ENCODE measurements around the gene REPS2. TPM values are rescaled to one million over a fixed set of nuclear protein-coding genes. Genes with fewer than 3 reads are reported as not detected.

The REPS2 gene
- total and polyA plus RNA-seq, 3 experiments from 2014 or later = 0.02 to 0.49 (median 0.11) TPM

GRCh38 chrX:17072301-17072700 is 125.8 kb downstream of the REPS2 start:
- ChIA-PET CTCF (no interaction called here), POLR2A (no interaction called here)
- no peak overlapping the region for H3K27ac ChIP-seq (ENCODE audit: low read depth, low read length)
- no peaks in the 10 kb centered on the region for H3K4me1 Mint-ChIP-seq
- H3K4me3 Mint-ChIP-seq = no peak overlapping the region
- peaks cover 14 to 16% of the 10 kb centered on the region in 2 donors for H3K27me3 Mint-ChIP-seq
- no peak for DNase-seq
- H3K4me1 ChIP-seq (ENCODE audit: insufficient read depth, low read length) = no peaks in the 10 kb centered on the region
- H3K4me3 ChIP-seq (ENCODE audit: low read length) = no peak overlapping the region
- no peaks in the 10 kb centered on the region for H3K27me3 ChIP-seq (ENCODE audit: insufficient read depth, low read length, poor library complexity, severe bottlenecking)
- no peaks in the 10 kb centered on the region for H3K36me3 ChIP-seq (ENCODE audit: insufficient read depth, low read length)
- no peaks in the 10 kb centered on the region for H3K9me3 Mint-ChIP-seq
- no peaks in the 10 kb centered on the region for H3K9me3 ChIP-seq (ENCODE audit: low read length)
- peaks cover 0 to 3% (median 0%) of the 10 kb centered on the region in 3 donors for H3K36me3 Mint-ChIP-seq
- H3K27ac Mint-ChIP-seq = no peak overlapping the region

- Histone ChIP-seq H3K27ac (ENCODE audit: low read depth, low read length) (no peak overlapping the region), H3K4me1 (ENCODE audit: insufficient read depth, low read length) (no peaks in the 10 kb centered on the region), H3K9me3 (ENCODE audit: low read length) (no peaks in the 10 kb centered on the region), H3K27me3 (ENCODE audit: insufficient read depth, low read length, poor library complexity, severe bottlenecking) (no peaks in the 10 kb centered on the region), H3K36me3 (ENCODE audit: insufficient read depth, low read length) (no peaks in the 10 kb centered on the region), H3K4me3 (ENCODE audit: low read length) (no peak overlapping the region)
- peaks cover 0 to 3% (median 0%) of the 10 kb centered on the region in 3 donors for H3K36me3 Mint-ChIP-seq
- no peaks in the 10 kb centered on the region for H3K9me3 Mint-ChIP-seq
- ChIA-PET POLR2A (no interaction called here), CTCF (no interaction called here)
- no peak for DNase-seq
- no peak overlapping the region for H3K27ac Mint-ChIP-seq
- no peaks in the 10 kb centered on the region for H3K4me1 Mint-ChIP-seq
- no peak overlapping the region for H3K4me3 Mint-ChIP-seq
- H3K27me3 Mint-ChIP-seq = peaks cover 14 to 16% of the 10 kb centered on the region in 2 donors
Observed at GRCh38 chrX:17072721-17073230, 126.3 kb downstream of the REPS2 start.

- H3K27me3 ChIP-seq (ENCODE audit: insufficient read depth, low read length, poor library complexity, severe bottlenecking) = no peaks in the 10 kb centered on the region
- no peaks in the 10 kb centered on the region for H3K4me1 ChIP-seq (ENCODE audit: insufficient read depth, low read length)
- no peak overlapping the region for H3K27ac ChIP-seq (ENCODE audit: low read depth, low read length)
- ChIA-PET CTCF (no interaction called here), POLR2A (no interaction called here)
- no peaks in the 10 kb centered on the region for H3K9me3 ChIP-seq (ENCODE audit: low read length)
- Mint-ChIP-seq H3K4me3 (no peak overlapping the region), H3K36me3 (peaks cover 0 to 3% (median 0%) of the 10 kb centered on the region in 3 donors), H3K27me3 (peaks cover 14 to 18% of the 10 kb centered on the region in 2 donors), H3K9me3 (no peaks in the 10 kb centered on the region), H3K4me1 (no peaks in the 10 kb centered on the region), H3K27ac (no peak overlapping the region)
- no peaks in the 10 kb centered on the region for H3K36me3 ChIP-seq (ENCODE audit: insufficient read depth, low read length)
- H3K4me3 ChIP-seq (ENCODE audit: low read length) = no peak overlapping the region
- no peak for DNase-seq
Observed at GRCh38 chrX:17075004-17075403, 128.5 kb downstream of the REPS2 start.

- ChIA-PET POLR2A (no interaction called here), CTCF (no interaction called here)
- H3K36me3 ChIP-seq (ENCODE audit: insufficient read depth, low read length) = no peaks in the 10 kb centered on the region
- Mint-ChIP-seq H3K4me3 (no peak overlapping the region), H3K4me1 (no peaks in the 10 kb centered on the region), H3K9me3 (no peaks in the 10 kb centered on the region), H3K27me3 (peaks cover 11 to 16% of the 10 kb centered on the region in 2 donors), H3K36me3 (peaks cover 0 to 3% (median 0%) of the 10 kb centered on the region in 3 donors), H3K27ac (no peak overlapping the region)
- H3K4me3 ChIP-seq (ENCODE audit: low read length) = no peak overlapping the region
- no peak for DNase-seq
- H3K4me1 ChIP-seq (ENCODE audit: insufficient read depth, low read length) = no peaks in the 10 kb centered on the region
- H3K27me3 ChIP-seq (ENCODE audit: insufficient read depth, low read length, poor library complexity, severe bottlenecking) = no peaks in the 10 kb centered on the region
- no peaks in the 10 kb centered on the region for H3K9me3 ChIP-seq (ENCODE audit: low read length)
- no peak overlapping the region for H3K27ac ChIP-seq (ENCODE audit: low read depth, low read length)
Observed at GRCh38 chrX:17077361-17077760, 130.9 kb downstream of the REPS2 start.

- H3K4me3 Mint-ChIP-seq = no peak overlapping the region
- Histone ChIP-seq H3K27ac (ENCODE audit: low read depth, low read length) (no peak overlapping the region), H3K4me1 (ENCODE audit: insufficient read depth, low read length) (no peaks in the 10 kb centered on the region), H3K27me3 (ENCODE audit: insufficient read depth, low read length, poor library complexity, severe bottlenecking) (no peaks in the 10 kb centered on the region), H3K9me3 (ENCODE audit: low read length) (no peaks in the 10 kb centered on the region), H3K4me3 (ENCODE audit: low read length) (no peak overlapping the region), H3K36me3 (ENCODE audit: insufficient read depth, low read length) (no peaks in the 10 kb centered on the region)
- CTCF ChIA-PET = no interaction called here
- peaks cover 0 to 3% (median 0%) of the 10 kb centered on the region in 3 donors for H3K36me3 Mint-ChIP-seq
- no peak for DNase-seq
- H3K4me1 Mint-ChIP-seq = no peaks in the 10 kb centered on the region
- H3K27me3 Mint-ChIP-seq = peaks cover 8 to 10% of the 10 kb centered on the region in 2 donors
- POLR2A ChIA-PET = no interaction called here
- H3K27ac Mint-ChIP-seq = no peak overlapping the region
- no peaks in the 10 kb centered on the region for H3K9me3 Mint-ChIP-seq
Observed at GRCh38 chrX:17078031-17078720, 131.7 kb downstream of the REPS2 start.

- Mint-ChIP-seq H3K36me3 (no peaks in the 10 kb centered on the region), H3K4me3 (no peak overlapping the region), H3K27me3 (peaks cover 0 to 6% of the 10 kb centered on the region in 2 donors), H3K27ac (no peak overlapping the region), H3K9me3 (no peaks in the 10 kb centered on the region), H3K4me1 (no peaks in the 10 kb centered on the region)
- ChIA-PET CTCF (no interaction called here), POLR2A (no interaction called here)
- no peak for DNase-seq
- Histone ChIP-seq H3K4me1 (ENCODE audit: insufficient read depth, low read length) (no peaks in the 10 kb centered on the region), H3K27ac (ENCODE audit: low read depth, low read length) (no peak overlapping the region), H3K4me3 (ENCODE audit: low read length) (no peak overlapping the region), H3K27me3 (ENCODE audit: insufficient read depth, low read length, poor library complexity, severe bottlenecking) (no peaks in the 10 kb centered on the region), H3K9me3 (ENCODE audit: low read length) (no peaks in the 10 kb centered on the region), H3K36me3 (ENCODE audit: insufficient read depth, low read length) (no peaks in the 10 kb centered on the region)
Observed at GRCh38 chrX:17081511-17081910, 135.1 kb downstream of the REPS2 start.

GRCh38 chrX:17081968-17082367 is 135.5 kb downstream of the REPS2 start:
- Histone ChIP-seq H3K4me1 (ENCODE audit: insufficient read depth, low read length) (no peaks in the 10 kb centered on the region), H3K27ac (ENCODE audit: low read depth, low read length) (no peak overlapping the region), H3K27me3 (ENCODE audit: insufficient read depth, low read length, poor library complexity, severe bottlenecking) (no peaks in the 10 kb centered on the region), H3K9me3 (ENCODE audit: low read length) (no peaks in the 10 kb centered on the region), H3K36me3 (ENCODE audit: insufficient read depth, low read length) (no peaks in the 10 kb centered on the region), H3K4me3 (ENCODE audit: low read length) (no peak overlapping the region)
- Mint-ChIP-seq H3K27ac (no peak overlapping the region), H3K4me1 (no peaks in the 10 kb centered on the region), H3K4me3 (no peak overlapping the region), H3K9me3 (no peaks in the 10 kb centered on the region), H3K36me3 (no peaks in the 10 kb centered on the region), H3K27me3 (peaks cover 0 to 8% of the 10 kb centered on the region in 2 donors)
- CTCF ChIA-PET = no interaction called here
- no peak for DNase-seq
- POLR2A ChIA-PET = no interaction called here

- Histone ChIP-seq H3K27me3 (ENCODE audit: insufficient read depth, low read length, poor library complexity, severe bottlenecking) (no peaks in the 10 kb centered on the region), H3K9me3 (ENCODE audit: low read length) (no peaks in the 10 kb centered on the region), H3K4me1 (ENCODE audit: insufficient read depth, low read length) (no peaks in the 10 kb centered on the region), H3K36me3 (ENCODE audit: insufficient read depth, low read length) (no peaks in the 10 kb centered on the region), H3K4me3 (ENCODE audit: low read length) (no peak overlapping the region), H3K27ac (ENCODE audit: low read depth, low read length) (no peak overlapping the region)
- Mint-ChIP-seq H3K36me3 (no peaks in the 10 kb centered on the region), H3K9me3 (peaks cover 0 to 2% (median 0%) of the 10 kb centered on the region in 5 donors), H3K27me3 (peaks cover 3 to 7% of the 10 kb centered on the region in 2 donors), H3K4me1 (no peaks in the 10 kb centered on the region), H3K27ac (no peak overlapping the region), H3K4me3 (no peak overlapping the region)
- POLR2A ChIA-PET = no interaction called here
- CTCF ChIA-PET = no interaction called here
- DNase-seq = no peak
Observed at GRCh38 chrX:17082831-17083230, 136.4 kb downstream of the REPS2 start.

All from CD8-positive, alpha-beta memory T cell (primary cell).